GM11168 (cell line): ENCODE measurements around the gene DCAF8L2.
"Not testable (repeated sequence)": the region's sequence is repeated elsewhere in the genome, so short reads cannot be mapped to it uniquely, and the experiment has no call there.

ENCODE experiments used
- in situ Hi-C: fragments of 300-500 bp; cut with MboI; formaldehyde crosslinking; loops from one replicate; pipeline ENCODE4 v1.12.0; 2022; ENCODE audit warnings: low sequenced_read_pairs; ENCODE audit not compliant: unreplicated experiment

DCAF8L2 gene

GRCh38 chrX:27590044-27590443 lies at the start of gene DCAF8L2:
Gene DCAF8L2 (plus strand): TSS chrX:27590344. CDS start chrX:27746896, 156,552 bp downstream.
- in situ Hi-C loops: no loop called here

- in situ Hi-C loops: not testable (repeated sequence)
Observed at GRCh38 chrX:27541161-27541560, 49.0 kb upstream of the DCAF8L2 start.

GRCh38 chrX:27548624-27549023 lies 41.5 kb upstream of the DCAF8L2 start:
- in situ Hi-C loops: no loop called here

GRCh38 chrX:27549688-27550087 lies 40.5 kb upstream of the DCAF8L2 start:
- in situ Hi-C loops: no loop called here

- in situ Hi-C loops: no loop called here
Observed at GRCh38 chrX:27555514-27555913, 34.6 kb upstream of the DCAF8L2 start.

- in situ Hi-C loops: no loop called here
Observed at GRCh38 chrX:27565992-27566391, 24.2 kb upstream of the DCAF8L2 start.

- in situ Hi-C loops: no loop called here
Observed at GRCh38 chrX:27571164-27571563, 19.0 kb upstream of the DCAF8L2 start.

- in situ Hi-C loops: no loop called here
Observed at GRCh38 chrX:27575565-27575964, 14.6 kb upstream of the DCAF8L2 start.

GRCh38 chrX:27583976-27584375 lies 6.2 kb upstream of the DCAF8L2 start:
- in situ Hi-C loops: no loop called here

GRCh38 chrX:27591938-27592337 lies 1.8 kb downstream of the DCAF8L2 start:
- in situ Hi-C loops: no loop called here

- in situ Hi-C loops: no loop called here
Observed at GRCh38 chrX:27597508-27597907, 7.4 kb downstream of the DCAF8L2 start.

- in situ Hi-C loops: no loop called here
Observed at GRCh38 chrX:27598312-27598711, 8.2 kb downstream of the DCAF8L2 start.

- in situ Hi-C loops: no loop called here
Observed at GRCh38 chrX:27599928-27600327, 9.8 kb downstream of the DCAF8L2 start.

- in situ Hi-C loops: no loop called here
Observed at GRCh38 chrX:27600686-27601085, 10.5 kb downstream of the DCAF8L2 start.

- in situ Hi-C loops: no loop called here
Observed at GRCh38 chrX:27608671-27609070, 18.5 kb downstream of the DCAF8L2 start.

GRCh38 chrX:27619459-27619858 lies 29.3 kb downstream of the DCAF8L2 start:
- in situ Hi-C loops: no loop called here

GRCh38 chrX:27619975-27620374 lies 29.8 kb downstream of the DCAF8L2 start:
- in situ Hi-C loops: no loop called here

GRCh38 chrX:27622883-27623282 lies 32.7 kb downstream of the DCAF8L2 start:
- in situ Hi-C loops: no loop called here

- in situ Hi-C loops: no loop called here
Observed at GRCh38 chrX:27626066-27626465, 35.9 kb downstream of the DCAF8L2 start.

GRCh38 chrX:27633328-27633727 lies 43.2 kb downstream of the DCAF8L2 start:
- in situ Hi-C loops: no loop called here

- in situ Hi-C loops: no loop called here
Observed at GRCh38 chrX:27656581-27656980, 66.4 kb downstream of the DCAF8L2 start.

GRCh38 chrX:27660878-27661277 lies 70.7 kb downstream of the DCAF8L2 start:
- in situ Hi-C loops: no loop called here

GRCh38 chrX:27671234-27671633 lies 81.1 kb downstream of the DCAF8L2 start:
- in situ Hi-C loops: no loop called here
